Measurements from ENCODE around the gene MAP4K3. TPM values are rescaled to one million over a fixed set of nuclear protein-coding genes. Genes with fewer than 3 reads are reported as not detected.

Gene MAP4K3
- total and polyA plus RNA-seq, 2 of the 4 experiments (the other 2 are of a cell fraction), result 13.2 to 32.6 TPM

GRCh38 chr2:39356922-39357639 is 80.0 kb downstream of the MAP4K3 start:
- WGBS, 2 experiments (ENCODE audit: extremely low coverage in 2 of 2, insufficient read length in 1 of 2), result no CpG with 5 or more reads among the region's 1 CpG
- CTCF ChIA-PET, result no interaction called here

More at GRCh38 chr2:39356922-39357639, 80.0 kb downstream of the MAP4K3 start:
- H3K4me3 ChIP-seq (ENCODE audit: insufficient read depth, low read depth, low read length), result no peak overlapping the region
- H3K27ac ChIP-seq (ENCODE audit: insufficient read depth, low read length), result no peak overlapping the region
- no peak overlapping the region for H4K5ac ChIP-seq (ENCODE audit: low read depth, low read length)
- H3K23ac ChIP-seq (ENCODE audit: low read depth, low read length), result no peak overlapping the region
- H3K4me1 ChIP-seq (ENCODE audit: control insufficient read depth, insufficient read depth, low read length), result no peaks in the 10 kb centered on the region
- H3K56ac ChIP-seq (ENCODE audit: extremely low read depth, insufficient read depth, low read length), result no peak overlapping the region
- dilution Hi-C loops (cut with HindIII; ENCODE audit: low sequenced_read_pairs, unreplicated experiment), result no loop called here
- peaks cover 43 to 45% of the 10 kb centered on the region in 2 experiments for H3K79me1 ChIP-seq (ENCODE audit: low read depth in 1 of 2, low read length in 2 of 2)
- no peak overlapping the region for H2BK15ac ChIP-seq (ENCODE audit: low read depth, low read length)
- no peak overlapping the region for H2AFZ ChIP-seq (replicated peaks; ENCODE audit: low read length, poor library complexity)
- no peaks in the 10 kb centered on the region for H3K9me1 ChIP-seq (ENCODE audit: insufficient read depth, low read length)
- no peak overlapping the region for H2BK20ac ChIP-seq (ENCODE audit: low read depth, low read length)
- H3K27me3 ChIP-seq (ENCODE audit: control insufficient read depth, insufficient read depth, low read length), result no peaks in the 10 kb centered on the region
- no peak overlapping the region for H3K9ac ChIP-seq (ENCODE audit: low read depth, low read length)
- no TSS peak for BruUV-seq (replicated peaks)
- no peak for ATAC-seq (ENCODE audit: low read depth)
- DNase-seq, result no peak
- no peak overlapping the region for H4K8ac ChIP-seq (ENCODE audit: low read depth in 2 of 2, low read length in 2 of 2)
- H3K4ac ChIP-seq (ENCODE audit: low read depth, low read length), result no peak overlapping the region
- no peak for TF ChIP-seq RCOR1 (IDR thresholded peaks at IDR 0.05; ENCODE audit: insufficient replicate concordance, low read length)
- TF ChIP-seq CTCF (conservative IDR thresholded peaks at IDR 0.05; ENCODE audit: low read depth, low read length), result no peak
- no peak for TF ChIP-seq BHLHE40 (IDR thresholded peaks at IDR 0.05; ENCODE audit: low read depth, low read length)
- TF ChIP-seq CHD1 (IDR thresholded peaks at IDR 0.05; ENCODE audit: low read depth, low read length), result no peak
- no peak for TF ChIP-seq MXI1 (IDR thresholded peaks at IDR 0.05; ENCODE audit: borderline replicate concordance, low read depth, low read length)
- TF ChIP-seq RAD21 (IDR thresholded peaks at IDR 0.05; ENCODE audit: low read length), result no peak
- no peak for TF ChIP-seq SMC3 (IDR thresholded peaks at IDR 0.05; ENCODE audit: low read depth, low read length)
- no peak for TF ChIP-seq NFE2L2 (IDR thresholded peaks at IDR 0.05; ENCODE audit: low read depth, low read length)
- TF ChIP-seq FOS (IDR thresholded peaks at IDR 0.05; ENCODE audit: low read depth, low read length), result no peak
- TF ChIP-seq ELK1 (IDR thresholded peaks at IDR 0.05; ENCODE audit: borderline replicate concordance, low read depth, low read length), result no peak
- peaks cover 23% of the 10 kb centered on the region; the same call in 1 of the 2 replicates for H4K20me1 ChIP-seq (ENCODE audit: insufficient read depth, low read length)
- no peak overlapping the region for H2BK5ac ChIP-seq (ENCODE audit: low read depth, low read length, poor library complexity, severe bottlenecking)
- H2BK120ac ChIP-seq (ENCODE audit: low read depth, low read length), result no peak overlapping the region
- H2AK5ac ChIP-seq (ENCODE audit: low read depth, low read length), result no peak overlapping the region
- peaks cover 18% of the 10 kb centered on the region for H3K36me3 ChIP-seq (ENCODE audit: control insufficient read depth, insufficient read depth, low read length)
- no peak overlapping the region for H3K4me2 ChIP-seq (ENCODE audit: low read depth, low read length)
- H2AK9ac ChIP-seq (replicated peaks; ENCODE audit: low read depth, low read length, poor library complexity), result no peak overlapping the region
- no peak overlapping the region for H3K14ac ChIP-seq (replicated peaks; ENCODE audit: low read depth, low read length)
- peaks cover 15% of the 10 kb centered on the region for H3K9me3 ChIP-seq (ENCODE audit: control insufficient read depth, insufficient read depth, low read length)
- H4K91ac ChIP-seq (ENCODE audit: insufficient read depth, low read depth, low read length), result no peak overlapping the region
- intact Hi-C loops (cut with micrococcal nuclease), result no loop called here
- POLR2A ChIA-PET (ENCODE audit: unreplicated experiment), result no interaction called here
- in situ Hi-C loops (cut with MboI; ENCODE audit: low sequenced_read_pairs), result loop anchor here (25.0 kb wide), 1 partner anchor 330 kb away; no protein-coding TSS in a partner anchor
- no peak overlapping the region for H3K18ac ChIP-seq (ENCODE audit: low read depth, low read length)

Measured in IMR-90 (cell line).